HG03039 (cell line): ENCODE results near the gene ST3GAL3.

Experiments used
- ATAC-seq: cut with Tn5 transposase; IDR thresholded peaks from one replicate; pipeline ENCODE4 v1.9.1; 2021; ENCODE audit warnings: mild to moderate bottlenecking, moderate library complexity; ENCODE audit not compliant: unreplicated experiment

ST3GAL3 gene

DNA sequence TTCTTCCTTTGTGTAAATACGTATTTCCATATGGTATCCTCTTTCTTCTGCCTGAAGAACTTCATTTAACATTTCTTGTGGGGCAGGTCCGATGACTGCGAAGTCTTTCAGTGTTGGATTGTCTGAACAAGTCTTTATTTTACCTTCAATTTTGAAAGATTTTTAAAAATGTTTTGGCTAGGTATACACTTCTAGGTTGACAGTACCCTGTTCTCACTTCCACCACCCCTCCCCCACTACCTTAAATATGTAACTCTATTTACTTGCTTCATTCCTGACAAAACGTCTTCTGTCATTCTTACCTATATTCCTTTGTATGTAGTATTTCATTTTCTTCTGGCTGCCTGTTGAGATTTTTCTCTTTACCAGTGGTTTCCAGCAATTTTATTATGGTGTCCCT is 140.5 kb downstream of the ST3GAL3 start:
- no peak for ATAC-seq

- ATAC-seq: no peak
Measured at GRCh38 chr1:43849670-43850069, 142.3 kb downstream of the ST3GAL3 start.

DNA sequence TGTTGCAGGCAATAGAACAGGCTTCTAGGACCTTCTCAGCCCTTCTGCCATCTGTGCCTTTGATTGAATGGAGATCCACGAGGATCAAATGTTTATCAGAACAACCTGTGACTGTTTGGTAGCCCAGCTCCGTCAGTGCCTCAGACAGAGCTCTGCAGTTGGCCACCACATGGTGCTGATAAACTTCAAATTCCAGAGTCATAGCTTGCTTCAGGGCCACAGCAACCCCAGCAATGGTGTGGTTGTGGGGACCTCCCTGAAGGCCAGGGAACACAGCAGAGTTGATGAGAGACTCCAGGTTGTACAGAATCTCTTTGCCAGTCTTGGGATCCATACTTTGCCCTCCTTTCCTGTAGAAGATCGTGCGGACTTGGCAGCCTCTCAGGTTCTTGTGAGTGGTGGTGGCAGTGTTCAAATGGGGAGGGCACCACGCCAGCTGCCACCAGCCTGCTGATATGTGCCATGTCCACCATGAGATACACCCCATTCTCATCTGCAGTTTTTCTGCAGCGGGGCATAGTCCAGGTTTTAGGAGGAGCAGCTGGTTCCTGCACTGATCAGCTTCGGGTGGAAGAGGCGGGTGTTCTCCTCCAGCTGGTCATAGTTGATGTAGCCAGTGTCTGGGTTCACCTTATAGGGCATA is 143.4 kb downstream of the ST3GAL3 start:
- no peak for ATAC-seq

DNA sequence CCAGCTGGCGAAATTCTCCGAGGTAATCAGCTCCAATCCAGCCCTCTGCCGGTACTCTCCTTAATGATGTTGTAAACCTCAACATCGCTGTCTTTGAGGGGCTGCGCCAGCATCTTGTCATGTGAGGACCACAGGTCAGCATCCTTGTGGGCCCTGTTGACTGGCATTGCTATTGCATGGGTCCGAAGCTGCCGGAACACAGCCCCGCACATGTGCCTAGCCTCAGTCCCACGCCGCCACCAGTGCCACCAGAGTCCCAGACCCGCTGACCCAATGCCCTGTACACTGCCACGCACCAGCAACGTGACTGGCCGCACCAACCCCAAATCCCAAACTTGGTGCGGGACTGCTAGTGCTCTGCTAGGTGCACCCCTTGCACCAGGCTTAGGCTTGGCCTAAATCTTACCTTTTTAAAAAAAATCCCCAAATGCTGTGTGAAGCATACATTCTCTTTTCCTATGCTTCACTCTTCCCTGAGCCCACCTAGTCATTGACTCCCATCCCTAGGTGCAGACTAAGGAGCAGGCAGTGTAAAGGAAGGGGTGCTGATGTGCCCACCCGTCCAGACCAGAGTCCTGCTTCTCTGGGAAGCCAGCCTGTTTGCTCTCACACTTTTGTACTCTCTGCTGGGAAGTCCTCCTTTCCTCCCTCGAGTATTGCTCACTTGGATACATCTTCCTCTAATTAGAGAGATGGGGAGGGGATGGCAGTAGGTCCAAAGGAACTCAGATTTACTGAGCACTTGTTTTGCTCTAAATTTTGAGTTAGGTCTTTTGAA is 144.4 kb downstream of the ST3GAL3 start:
- ATAC-seq: no peak

- no peak for ATAC-seq
Measured at GRCh38 chr1:43853161-43853921, 146.0 kb downstream of the ST3GAL3 start.

DNA sequence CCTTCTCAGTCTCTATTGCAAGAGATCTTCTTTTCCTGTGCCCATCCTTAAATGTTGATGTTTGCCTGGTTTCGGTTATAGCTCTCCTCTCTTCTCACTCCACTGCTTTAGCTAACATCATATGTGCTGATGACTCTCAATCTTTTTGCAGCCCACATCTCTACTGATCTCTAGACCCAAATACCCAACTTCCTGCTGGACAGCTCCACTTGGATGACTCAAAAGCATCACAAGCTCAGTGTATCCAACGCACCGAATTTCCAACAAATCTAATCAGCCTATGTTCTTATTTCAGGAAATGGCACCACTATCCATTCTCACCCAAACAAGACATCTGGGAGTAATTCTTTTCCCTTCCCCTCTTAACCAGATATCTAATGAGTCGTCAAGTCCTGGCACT is 147.1 kb downstream of the ST3GAL3 start:
- ATAC-seq: no peak

GRCh38 chr1:43856188-43856587 is 148.9 kb downstream of the ST3GAL3 start:
- ATAC-seq: no peak

- ATAC-seq: no peak
Measured at GRCh38 chr1:43857163-43857562, 149.8 kb downstream of the ST3GAL3 start.

DNA sequence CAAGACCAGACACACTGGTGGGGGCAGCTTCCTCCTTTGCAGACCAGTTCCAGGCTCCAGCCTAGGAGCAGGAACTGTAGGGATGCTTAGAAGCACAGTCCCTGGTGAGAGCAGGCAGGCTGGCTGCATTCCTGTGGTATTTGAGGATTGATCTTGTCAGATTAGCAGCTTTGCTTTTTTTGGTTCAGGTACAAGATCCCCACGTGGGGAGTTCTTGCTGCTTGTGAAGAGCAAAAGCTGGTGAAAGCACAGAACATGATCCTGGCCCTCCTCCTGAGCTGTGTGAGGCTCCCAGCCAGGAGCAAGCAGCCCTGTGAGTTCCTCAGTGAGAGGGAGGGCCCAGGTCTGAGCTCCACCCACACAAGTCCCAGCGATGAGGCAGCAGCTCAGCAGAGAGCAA is 151.0 kb downstream of the ST3GAL3 start:
- no peak for ATAC-seq

GRCh38 chr1:43861337-43861736 is 154.0 kb downstream of the ST3GAL3 start:
- ATAC-seq: no peak

GRCh38 chr1:43861988-43862735 is 154.8 kb downstream of the ST3GAL3 start:
- no peak for ATAC-seq

DNA sequence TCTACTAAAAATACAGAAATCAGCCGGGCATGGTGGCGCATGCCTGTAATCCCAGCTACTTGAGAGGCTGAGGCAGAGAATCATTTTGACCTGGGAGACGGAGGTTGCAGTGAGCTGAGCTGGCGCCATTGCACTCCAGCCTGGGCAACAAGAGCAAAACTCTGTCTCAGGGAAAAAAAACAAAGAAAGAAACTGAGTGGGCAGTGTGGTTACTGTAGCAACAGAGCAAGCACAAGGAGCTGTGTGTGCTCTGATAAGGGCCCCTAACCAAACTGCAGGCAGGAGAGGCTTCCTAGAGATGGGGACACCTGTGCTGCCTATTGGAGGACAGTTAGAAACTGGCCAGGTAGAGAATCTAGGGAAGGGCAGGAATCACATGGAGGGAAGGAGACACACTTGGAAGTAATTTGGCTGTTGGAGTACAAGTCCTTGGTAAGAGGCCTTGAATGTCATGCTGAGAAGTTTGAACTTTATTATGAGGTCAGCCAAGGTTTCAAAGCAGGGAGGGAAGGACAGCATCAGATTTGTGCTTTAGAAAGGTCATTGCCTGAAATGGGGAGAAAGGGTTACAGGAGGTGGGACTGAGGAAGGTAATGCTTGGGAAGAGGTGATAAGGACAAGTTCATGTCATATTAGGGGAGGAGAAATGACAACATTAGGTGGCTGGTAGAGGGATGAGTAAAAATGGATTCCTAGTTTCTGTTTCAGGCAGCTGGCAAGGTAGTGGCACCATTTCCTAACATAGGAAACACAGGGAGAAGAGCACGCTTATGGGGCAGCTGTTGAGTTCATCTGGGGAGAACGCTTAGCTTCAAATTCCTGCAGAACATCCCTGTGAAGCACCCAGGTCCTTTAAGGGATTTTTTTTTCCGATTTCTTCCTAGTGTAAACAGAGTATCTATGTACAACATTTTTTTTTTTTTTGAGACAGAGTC is 157.0 kb downstream of the ST3GAL3 start:
- no peak for ATAC-seq

DNA sequence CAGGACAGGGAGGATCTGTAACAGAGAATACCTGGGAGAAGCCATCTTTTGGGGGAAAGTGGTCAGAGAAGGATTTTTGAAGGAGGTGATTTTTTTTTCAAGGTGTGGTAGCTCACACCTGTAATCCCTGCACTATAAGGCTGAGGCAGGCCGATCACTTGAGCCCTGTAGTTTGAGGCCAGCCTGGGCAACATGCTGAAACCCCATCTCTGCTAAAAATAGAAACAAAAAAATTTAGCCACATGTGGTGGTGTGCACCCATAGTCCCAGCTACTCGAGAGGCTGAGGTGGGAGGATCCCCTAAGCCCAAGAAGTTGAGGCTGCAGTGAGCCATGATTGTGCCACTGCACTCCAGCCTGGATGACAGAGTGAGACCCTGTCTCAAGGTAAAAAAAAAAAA is 158.9 kb downstream of the ST3GAL3 start:
- ATAC-seq: no peak

DNA sequence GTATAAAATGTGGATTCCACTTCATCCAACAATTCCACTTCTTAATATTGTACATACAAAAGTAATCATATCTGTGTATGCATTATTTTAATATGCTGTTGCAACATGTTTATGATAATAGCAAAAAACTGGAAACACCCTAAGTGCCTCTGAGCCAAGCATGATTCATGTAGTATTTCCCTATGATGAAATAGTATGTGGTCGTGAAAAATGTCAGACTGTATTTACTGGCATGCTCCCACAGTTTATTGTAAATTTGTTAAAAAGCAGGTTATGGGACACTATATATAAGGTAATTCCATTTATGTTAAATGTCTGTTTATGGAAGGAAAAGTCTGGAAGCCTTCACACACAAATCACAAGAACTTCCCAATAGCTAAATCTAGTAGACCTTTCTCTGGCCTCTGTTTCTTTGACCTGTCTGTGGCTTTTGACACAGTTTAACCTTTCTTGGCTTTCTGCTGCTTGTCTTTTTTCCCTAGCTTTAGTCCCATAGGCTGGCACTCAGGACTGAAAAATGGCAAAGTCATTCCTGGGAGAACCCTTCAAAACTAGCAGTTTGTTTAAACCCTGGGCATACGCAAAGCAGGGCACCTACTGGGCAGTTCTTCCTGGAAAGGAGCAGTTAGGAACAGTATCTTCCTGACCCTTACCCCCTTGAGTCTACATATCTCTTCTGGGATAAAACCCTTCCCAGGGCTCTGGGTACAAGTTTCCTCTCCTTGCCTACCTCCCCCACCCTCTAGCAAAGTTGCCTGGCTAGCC is 160.8 kb downstream of the ST3GAL3 start:
- no peak for ATAC-seq

DNA sequence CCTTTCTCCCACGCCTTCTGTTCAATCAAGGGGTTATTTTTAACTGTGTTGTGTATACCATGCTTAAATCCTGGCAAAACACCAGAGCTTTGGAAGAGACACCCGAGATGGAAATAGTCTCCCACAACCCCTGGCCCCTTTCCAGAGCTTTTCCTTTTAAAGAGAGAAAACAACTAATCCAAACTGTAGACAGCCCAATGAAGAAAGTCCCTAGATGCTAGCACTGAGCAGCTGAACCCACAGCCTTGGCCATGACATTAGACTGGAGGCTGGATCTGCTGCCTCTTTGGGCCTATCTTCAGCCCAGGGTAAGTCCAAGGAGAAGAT is 161.4 kb downstream of the ST3GAL3 start:
- no peak for ATAC-seq

GRCh38 chr1:43870306-43870705 is 163.0 kb downstream of the ST3GAL3 start:
- ATAC-seq: no peak

DNA sequence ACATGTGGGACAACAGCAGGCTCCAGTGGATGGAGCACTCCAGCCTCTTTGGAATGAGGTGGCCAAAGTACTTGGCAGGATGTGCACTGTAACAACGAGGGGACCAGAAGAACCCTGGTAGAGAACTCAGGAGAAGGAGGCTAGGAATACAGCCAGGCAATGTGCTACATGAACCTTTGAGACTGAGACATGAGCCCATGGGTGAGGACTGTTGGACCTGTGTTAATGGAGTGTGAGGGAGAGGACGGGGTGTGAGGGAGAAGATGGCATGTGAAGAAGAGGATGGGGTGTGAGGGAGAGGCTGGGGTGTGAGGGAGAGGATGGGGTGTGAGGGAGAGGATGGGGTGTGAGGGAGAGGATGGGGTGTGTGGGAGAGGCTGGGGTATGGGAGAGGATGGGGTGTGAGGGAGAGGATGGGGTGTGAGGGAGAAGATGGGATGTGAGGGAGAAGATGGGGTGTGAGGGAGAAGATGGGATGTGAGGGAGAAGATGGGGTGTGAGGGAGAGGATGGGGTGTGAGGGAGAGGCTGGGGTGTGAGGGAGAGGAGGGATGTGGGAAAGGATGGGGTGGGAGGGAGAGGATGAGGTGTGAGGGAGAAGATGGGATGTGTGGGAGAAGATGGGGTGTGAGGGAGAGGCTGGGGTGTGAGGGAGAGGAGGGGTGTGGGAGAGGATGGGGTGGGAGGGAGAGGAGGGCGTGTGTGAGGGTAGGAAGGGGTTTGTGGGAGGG is 164.0 kb downstream of the ST3GAL3 start:
- ATAC-seq: no peak

- ATAC-seq: no peak
Measured at GRCh38 chr1:43872280-43872679, 164.9 kb downstream of the ST3GAL3 start.

DNA sequence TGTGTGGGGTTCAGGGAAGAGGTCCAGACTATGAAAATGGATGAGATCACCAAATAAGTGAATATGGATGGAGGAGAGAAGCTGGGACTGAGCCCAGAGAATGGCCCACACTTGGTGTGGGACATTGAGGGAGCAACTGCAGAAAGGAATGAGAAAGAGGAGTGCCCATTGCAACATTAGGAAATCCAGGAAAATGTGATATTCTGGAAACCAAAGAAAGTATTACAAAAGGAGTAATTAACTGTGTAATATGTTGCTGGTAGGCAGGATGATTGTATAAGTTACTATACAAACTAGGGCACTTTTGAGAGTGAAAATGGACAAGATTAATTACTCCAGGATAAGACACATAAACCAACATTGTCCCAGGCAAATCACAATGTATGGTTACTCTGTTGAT is 166.5 kb downstream of the ST3GAL3 start:
- ATAC-seq: no peak
